K562 (cell line): ENCODE data around the gene SMIM35. TPM values are rescaled to one million over a fixed set of nuclear protein-coding genes. Genes with fewer than 3 reads are reported as not detected.
A peak's percentile ranks its signal among the peaks of the same experiment; 100 is the strongest.

ENCODE experiments used
- ATAC-seq: fragments of 200-7000 bp; cut with Tn5 transposase; 3 replicates; pipeline ENCODE4 v1.9.1; 2020; ENCODE audit warnings: moderate library complexity
- BruUV-seq: library from RNA; stranded (reverse); fragments of 400-500 nt; replicated peaks from 2 replicates; lab custom pipeline; 2021; lab: Mats Ljungman, UMichigan
- CTCF ChIA-PET: fragments of 300-600 bp; formaldehyde crosslinking; extraction: SDS; loops from one replicate; lab custom pipeline; 2021; ENCODE audit warnings: low intra/inter-chr PET ratio; lab: Yijun Ruan, JAX
- POLR2A ChIA-PET: fragments of 300-600, 350-650 bp; sonication (Branson Sonifier 250); formaldehyde crosslinking; extraction: SDS; loops from one replicate; lab custom pipeline; 2021; ENCODE audit warnings: antibody characterized with exemption, inconsistent platforms; lab: Yijun Ruan, JAX
- DNase-seq, 4 experiments: peaks; one replicate each; pipeline versions ENCODE4 v3.0.0 to v3.0.0-alpha.2; 2011 to 2018; ENCODE audit warnings: low spot score in 3 of 4, mixed read lengths in 3 of 4; ENCODE audit errors: extremely low read depth in 1 of 4
- FAIRE-seq: peaks from 2 replicates; lab custom pipeline; 2011; peaks lifted over from hg19 to GRCh38; lab: Jason Lieb, UNC
- H2AFZ ChIP-seq: 2 replicates; pipeline ENCODE4 v1.6.0; 2011; ENCODE audit warnings: low read depth, low read length, control low read depth, inconsistent platforms
- H3K27ac ChIP-seq: fragments of 200-600 bp; 3 replicates; pipeline ENCODE4 v1.8.0; 2011; ENCODE audit warnings: low read depth, mild to moderate bottlenecking, control low read depth, inconsistent platforms, low read length, moderate library complexity, mixed read lengths; ENCODE audit errors: extremely low read depth
- H3K27me3 ChIP-seq, 2 experiments: fragments of 300-600 bp in 1 of 2; 2 replicates in 1 of 2; 3 replicates in 1 of 2; pipeline versions ENCODE4 v1.6.0 to v1.8.0; 2011; ENCODE audit warnings: inconsistent platforms in 2 of 2, low read length in 2 of 2, mild to moderate bottlenecking in 1 of 2, mixed read lengths in 1 of 2, moderate library complexity in 1 of 2; ENCODE audit not compliant: control insufficient read depth in 2 of 2, insufficient read depth in 2 of 2
- H3K36me3 ChIP-seq: fragments of 300-600 bp; 3 replicates; pipeline ENCODE4 v1.8.0; 2011; ENCODE audit warnings: mild to moderate bottlenecking, low read length, inconsistent platforms; ENCODE audit not compliant: control insufficient read depth, insufficient read depth
- H3K4me1 ChIP-seq, 2 experiments: fragments of 200-600 bp in 1 of 2; replicated peaks in 1 of 2; 2 replicates in 1 of 2; 3 replicates in 1 of 2; pipeline versions ENCODE4 v1.5.1 to v1.8.0; 2011; ENCODE audit warnings: inconsistent platforms in 2 of 2, low read length in 2 of 2, mild to moderate bottlenecking in 1 of 2, mixed read lengths in 1 of 2, moderate library complexity in 1 of 2; ENCODE audit not compliant: control insufficient read depth in 2 of 2, insufficient read depth in 2 of 2
- H3K4me2 ChIP-seq: 2 replicates; pipeline ENCODE4 v1.6.1; 2011; ENCODE audit warnings: low read length, control low read depth, inconsistent platforms, mixed read lengths; ENCODE audit not compliant: insufficient read depth
- H3K4me3 ChIP-seq: fragments of 200-600 bp; sonication (generic), shearing (Covaris generic); 2 replicates; pipeline ENCODE4 v1.5.1; 2016; ENCODE audit warnings: control low read depth, inconsistent platforms
- H3K79me2 ChIP-seq: fragments of 200-600 bp; 3 replicates; pipeline ENCODE4 v1.8.0; 2011; ENCODE audit warnings: low read length, inconsistent platforms; ENCODE audit not compliant: control insufficient read depth, insufficient read depth
- H3K9ac ChIP-seq, 2 experiments: 2 replicates each; pipeline versions ENCODE4 v1.6.0 to v1.6.1; 2011; ENCODE audit warnings: low read depth in 2 of 2, low read length in 2 of 2, control low read depth in 1 of 2, inconsistent platforms in 1 of 2, mild to moderate bottlenecking in 1 of 2, mixed read lengths in 1 of 2; ENCODE audit not compliant: insufficient read depth in 1 of 2
- H3K9me1 ChIP-seq: one replicate; pipeline ENCODE4 v1.6.0; 2011; ENCODE audit warnings: inconsistent platforms, mild to moderate bottlenecking, low read length, moderate library complexity; ENCODE audit not compliant: control insufficient read depth, insufficient read depth
- H3K9me3 ChIP-seq: replicated peaks from 2 replicates; pipeline ENCODE4 v1.5.1; 2011; ENCODE audit warnings: low read depth, low read length, inconsistent platforms; ENCODE audit not compliant: control insufficient read depth, insufficient read depth
- H4K20me1 ChIP-seq: replicated peaks from 2 replicates; pipeline ENCODE4 v1.6.1; 2011; ENCODE audit warnings: low read length, inconsistent platforms, mixed read lengths; ENCODE audit not compliant: control insufficient read depth, insufficient read depth
- ARID4B ChIP-seq: sonication (generic); formaldehyde crosslinking; IDR thresholded peaks from 2 replicates; pipeline ENCODE4 v1.8.0; 2022; ENCODE audit warnings: mild to moderate bottlenecking, missing genetic modification reagents
- CBX5 ChIP-seq: IDR thresholded peaks from 2 replicates; pipeline ENCODE4 v1.6.1; 2014; ENCODE audit warnings: low read depth, borderline replicate concordance
- DDX20 ChIP-seq: fragments of 450-650 bp; IDR thresholded peaks from 2 replicates; pipeline ENCODE4 v1.6.1; 2016; ENCODE audit warnings: missing genetic modification characterization, low read depth, mild to moderate bottlenecking, missing compliant biosample characterization, moderate library complexity
- KLF13 ChIP-seq: fragments of 450-650 bp; IDR thresholded peaks from 2 replicates; pipeline ENCODE4 v1.6.1; 2016; ENCODE audit warnings: missing genetic modification characterization, low read depth, mild to moderate bottlenecking, missing compliant biosample characterization, moderate library complexity, borderline replicate concordance
- NR2C2 ChIP-seq, 2 experiments: fragments of 200-800 bp in 1 of 2; sonication (Bioruptor generic) in 1 of 2; sonication (generic) in 1 of 2; formaldehyde crosslinking in 1 of 2; IDR thresholded peaks; 2 replicates each; pipeline versions ENCODE4 v1.6.1 to v1.8.0; 2016 to 2022; ENCODE audit warnings: mild to moderate bottlenecking in 1 of 2, missing compliant biosample characterization in 1 of 2, missing genetic modification characterization in 1 of 2, missing genetic modification reagents in 1 of 2
- RBM39 ChIP-seq: fragments of 200-400 bp; formaldehyde crosslinking; optimal IDR thresholded peaks from 2 replicates; pipeline ENCODE3; 2018; ENCODE audit warnings: low read depth, low read length
- TRIM24 ChIP-seq, 2 experiments: fragments of 450-650 bp; IDR thresholded peaks; 2 replicates each; pipeline ENCODE4 v1.6.1; 2016
- TRIM28 ChIP-seq: fragments of 450-650 bp; IDR thresholded peaks from 2 replicates; pipeline ENCODE4 v1.6.1; 2017
- ZNF143 ChIP-seq: sonication (generic); formaldehyde crosslinking; IDR thresholded peaks from 2 replicates; pipeline ENCODE4 v1.9.0; 2022; ENCODE audit warnings: mild to moderate bottlenecking, missing genetic modification reagents
- WGBS: fragments of 100-300 bp; shearing (Covaris generic); methylation state at CpG from one replicate; pipeline ENCODE4 v1.1.6; 2016; ENCODE audit warnings: low coverage, mixed read lengths; ENCODE audit not compliant: insufficient coverage; ENCODE audit errors: missing lambda C conversion rate; 5-methylcytosine and 5-hydroxymethylcytosine counted together
- in situ Hi-C: fragments of 300-500 bp; cut with MboI; formaldehyde crosslinking; loops from 4 replicates; pipeline ENCODE4 v1.15.0; 2018; ENCODE audit warnings: inconsistent platforms, mixed read lengths
- intact Hi-C: fragments of 100-400 bp; cut with micrococcal nuclease; formaldehyde crosslinking; loops from 2 replicates; pipeline ENCODE4 v1.14.2; 2022
- polyA plus RNA-seq, 8 experiments: library from polyadenylated mRNA; depleted of rRNA in 4 of 8; stranded (reverse) in 5 of 8; unstranded in 3 of 8; fragments of >200 nt; fragmentation: Nextera tagmentation in 2 of 8; fragmentation: Illumina TruSeq in 1 of 8; extraction: Ambion mirVana in 2 of 8; extraction: Trizol in 1 of 8; gene quantifications; 2 replicates each; pipeline versions ENCODE4 v1.2.1 to v1.2.3, GENCODE V29; 2011 to 2014; ENCODE audit warnings: inconsistent platforms in 1 of 8, missing spikeins in 1 of 8
- total RNA-seq, 7 experiments: library from RNA; depleted of rRNA in 6 of 7; stranded (reverse); fragments of >200 nt in 6 of 7; fragmentation: Illumina TruSeq in 2 of 7; extraction: Trizol in 2 of 7; gene quantifications; 2 replicates each; pipeline versions ENCODE4 v1.2.1 to v1.2.3, GENCODE V29; 2011 to 2021; ENCODE audit warnings: low replicate concordance in 1 of 7

Gene SMIM35
- total and polyA plus RNA-seq, 9 of the 15 experiments (the other 6 are each of a cell fraction or from before 2014, with no cell fraction given): 0.03 TPM; not detected in 7

GRCh38 chr11:118017631-118018315 lies 69.0 kb downstream of the SMIM35 start:
- intact Hi-C loops: no loop called here
- H3K4me2 ChIP-seq: no peak overlapping the region
- in situ Hi-C loops: no loop called here
- FAIRE-seq (no peak), ATAC-seq (no peak), DNase-seq (no peak)
- H4K20me1 ChIP-seq: no peaks in the 10 kb centered on the region
- 48% methylated on average over 4 of the region's 4 CpGs for WGBS
- H3K27ac ChIP-seq: no peak overlapping the region
- TF ChIP-seq KLF13 (tag) (no peak), CBX5 (0 out of 2 replicates have a peak, but pooled peaks have one; percentile 33), TRIM28 (peak; percentile 46; the same call in 1 of the 2 replicates), TRIM24 (IDR thresholded peaks at IDR 0.05) (peak in 1 of 2 experiments; percentile 27; a peak in 1 of 4 replicates)
- no peak overlapping the region for H3K9ac ChIP-seq
- H3K9me1 ChIP-seq: no peaks in the 10 kb centered on the region
- ChIA-PET CTCF (no interaction called here), POLR2A (interaction anchor here (0.7 kb wide), 1 partner anchor 98 kb away, joined by 3 read pairs; no protein-coding TSS in a partner anchor)
- no peaks in the 10 kb centered on the region for H3K9me3 ChIP-seq
- no peaks in the 10 kb centered on the region for H3K79me2 ChIP-seq
- H3K4me3 ChIP-seq: no peak overlapping the region
- no peak overlapping the region for H2AFZ ChIP-seq
- no peaks in the 10 kb centered on the region for H3K36me3 ChIP-seq
- H3K4me1 ChIP-seq: peaks cover 9 to 10% of the 10 kb centered on the region in 2 experiments
- no peaks in the 10 kb centered on the region for H3K27me3 ChIP-seq
- BruUV-seq: no TSS peak

GRCh38 chr11:118017111-118017510 lies 69.7 kb downstream of the SMIM35 start:
- no TSS peak for BruUV-seq
- Histone ChIP-seq H3K4me3 (no peak overlapping the region), H3K79me2 (no peaks in the 10 kb centered on the region), H3K9me3 (no peaks in the 10 kb centered on the region), H4K20me1 (no peaks in the 10 kb centered on the region), H3K27ac (no peak overlapping the region), H3K27me3 (no peaks in the 10 kb centered on the region), H3K9ac (no peak overlapping the region), H3K4me1 (peaks cover 16 to 17% of the 10 kb centered on the region in 2 experiments), H2AFZ (no peak overlapping the region), H3K36me3 (no peaks in the 10 kb centered on the region), H3K9me1 (no peaks in the 10 kb centered on the region), H3K4me2 (no peak overlapping the region)
- ChIA-PET POLR2A (interaction anchor here (0.7 kb wide), 1 partner anchor 97 kb away, joined by 3 read pairs; no protein-coding TSS in a partner anchor), CTCF (no interaction called here)
- intact Hi-C loops: no loop called here
- no peak for ATAC-seq
- FAIRE-seq: no peak
- 50% methylated on average over 3 of the region's 3 CpGs for WGBS
- no peak for DNase-seq
- in situ Hi-C loops: no loop called here
- TF ChIP-seq ZNF143: no peak
- no peak for TF ChIP-seq RBM39
- TF ChIP-seq ARID4B: no peak
- TF ChIP-seq NR2C2 (CRISPR knock-in tag; IDR thresholded peaks at IDR 0.05): no peak
- no peak for TF ChIP-seq NR2C2 (tag; IDR thresholded peaks at IDR 0.05)
- TF ChIP-seq DDX20 (tag): no peak
